Body of pancreas (tissue), 4 donors: ENCODE measurements around the gene STIL. TPM values are rescaled to one million over a fixed set of nuclear protein-coding genes. Genes with fewer than 3 reads are reported as not detected.

Source experiments
- ATAC-seq: fragments of 150-250 bp; one replicate; pipeline ENCODE4 v1.9.1; 2016
- DNase-seq, 4 donors: peaks; one replicate each; pipeline ENCODE4 v3.0.0-alpha.2; 2019
- H3K27ac ChIP-seq, 4 donors: fragments of 200-600 bp; sonication (generic); 1 replicate in 3 of 4; 2 replicates in 1 of 4; pipeline versions ENCODE4 v1.5.1 to v1.6.1; 2016 to 2019; ENCODE audit warnings: mild to moderate bottlenecking in 1 of 4, mixed read lengths in 1 of 4, moderate library complexity in 1 of 4
- H3K27me3 ChIP-seq, 2 donors: fragments of 200-600 bp; sonication (generic); one replicate each; pipeline ENCODE4 v1.6.0; 2016; ENCODE audit warnings: mild to moderate bottlenecking in 1 of 2
- H3K36me3 ChIP-seq, 2 donors: fragments of 200-600 bp; sonication (generic); replicated peaks in 1 of 2; 2 replicates each; pipeline ENCODE4 v1.5.1; 2016; ENCODE audit warnings: low read depth in 2 of 2; ENCODE audit not compliant: insufficient read depth in 1 of 2
- H3K4me1 ChIP-seq: fragments of 200-600 bp; sonication (generic); one replicate; pipeline ENCODE4 v1.6.0; 2016
- H3K4me3 ChIP-seq, 2 donors: fragments of 200-600 bp; sonication (generic); 1 replicate in 1 of 2; 2 replicates in 1 of 2; pipeline ENCODE4 v1.5.1; 2016 to 2019
- H3K9me3 ChIP-seq, 3 donors: fragments of 200-600 bp; sonication (generic); 1 replicate in 2 of 3; 2 replicates in 1 of 3; pipeline ENCODE4 v1.5.1; 2016
- POLR2A ChIP-seq, 3 donors: fragments of 450-650 bp; IDR thresholded peaks; one replicate each; pipeline ENCODE4 v1.6.1; 2016; ENCODE audit warnings: antibody characterized with exemption in 3 of 3, mild to moderate bottlenecking in 2 of 3
- WGBS, 2 donors: methylation state at CpG; one replicate each; pipeline ENCODE4 v1.1.5; 2017; 5-methylcytosine and 5-hydroxymethylcytosine counted together
- intact Hi-C: fragments of 100-400 bp; cut with DNase I; formaldehyde crosslinking; loops from one replicate; pipeline ENCODE4 v1.15.1; 2023
- total RNA-seq, 2 donors: library from RNA; depleted of rRNA; stranded (reverse); fragments of >200 nt; gene quantifications; one replicate each; pipeline ENCODE4 v1.1.0, GENCODE V29; 2016
- TF ChIP-seq, protein P1 (sequence below), 7 experiments: fragments of 450-650 bp in 4 of 7; fragments of 200-600 bp in 3 of 7; sonication (generic) in 3 of 7; IDR thresholded peaks; one replicate each; pipeline ENCODE4 v1.5.1; 2016 to 2019; ENCODE audit warnings: antibody characterized with exemption in 7 of 7

The STIL gene
- total RNA-seq, 2 donors from 2014 or later, result 0.52 TPM; not detected in 1

DNA sequence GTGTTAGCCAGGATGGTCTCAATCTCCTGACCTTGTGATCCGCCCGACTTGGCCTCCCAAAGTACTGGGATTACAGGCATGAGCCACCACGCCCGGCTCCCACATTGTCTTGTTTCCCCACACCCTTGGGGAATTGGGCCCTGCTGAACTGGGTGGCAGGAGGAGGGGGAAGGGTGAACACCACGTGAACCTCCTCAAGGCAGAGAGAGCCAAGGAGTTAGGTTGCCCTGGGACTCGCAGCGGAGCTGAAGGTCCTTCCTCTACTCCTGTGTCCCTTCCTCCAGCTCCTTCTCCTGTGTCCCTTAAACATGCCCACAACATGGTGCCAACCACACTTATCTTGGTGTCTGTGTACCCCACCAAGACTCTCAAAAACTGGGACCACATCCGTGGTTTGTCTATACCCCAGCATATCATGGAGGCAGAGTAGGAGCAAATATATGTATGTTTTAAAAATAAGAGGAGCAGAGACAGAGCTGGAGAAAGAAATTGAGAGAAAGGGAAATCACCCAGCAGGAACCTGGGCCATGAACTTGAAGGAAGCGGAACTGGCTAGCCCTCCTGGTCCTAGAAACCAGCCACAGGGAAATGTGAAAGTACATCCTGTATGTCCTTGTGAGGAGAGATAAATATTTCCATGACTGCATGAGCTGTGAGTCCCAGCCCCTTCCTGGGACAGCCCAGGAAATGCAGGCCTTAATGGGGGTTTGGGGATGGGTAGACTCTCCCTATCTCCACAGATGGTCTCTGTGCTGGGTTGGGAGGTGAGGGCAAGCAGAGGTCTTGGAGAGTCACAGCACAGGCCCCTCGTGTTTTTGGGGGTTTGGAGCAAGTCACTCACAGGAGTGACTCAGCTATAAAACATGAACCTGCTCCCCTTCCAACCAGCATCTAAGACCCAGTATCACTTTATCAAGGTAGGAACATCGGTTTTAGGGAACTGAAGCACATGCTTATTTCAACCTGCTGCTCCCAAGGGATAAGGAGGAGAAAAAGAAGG, 72.5 kb downstream of the STIL start:
- 66 to 69% methylated on average over 11 of the region's 11 CpGs for WGBS, 2 donors
- TF ChIP-seq POLR2A (IDR thresholded peaks at IDR 0.05), result no peak
- TF ChIP-seq, protein P1, sequence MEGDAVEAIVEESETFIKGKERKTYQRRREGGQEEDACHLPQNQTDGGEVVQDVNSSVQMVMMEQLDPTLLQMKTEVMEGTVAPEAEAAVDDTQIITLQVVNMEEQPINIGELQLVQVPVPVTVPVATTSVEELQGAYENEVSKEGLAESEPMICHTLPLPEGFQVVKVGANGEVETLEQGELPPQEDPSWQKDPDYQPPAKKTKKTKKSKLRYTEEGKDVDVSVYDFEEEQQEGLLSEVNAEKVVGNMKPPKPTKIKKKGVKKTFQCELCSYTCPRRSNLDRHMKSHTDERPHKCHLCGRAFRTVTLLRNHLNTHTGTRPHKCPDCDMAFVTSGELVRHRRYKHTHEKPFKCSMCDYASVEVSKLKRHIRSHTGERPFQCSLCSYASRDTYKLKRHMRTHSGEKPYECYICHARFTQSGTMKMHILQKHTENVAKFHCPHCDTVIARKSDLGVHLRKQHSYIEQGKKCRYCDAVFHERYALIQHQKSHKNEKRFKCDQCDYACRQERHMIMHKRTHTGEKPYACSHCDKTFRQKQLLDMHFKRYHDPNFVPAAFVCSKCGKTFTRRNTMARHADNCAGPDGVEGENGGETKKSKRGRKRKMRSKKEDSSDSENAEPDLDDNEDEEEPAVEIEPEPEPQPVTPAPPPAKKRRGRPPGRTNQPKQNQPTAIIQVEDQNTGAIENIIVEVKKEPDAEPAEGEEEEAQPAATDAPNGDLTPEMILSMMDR (IDR thresholded peaks at IDR 0.05), result no peak
- Histone ChIP-seq H3K4me1 (no peaks in the 10 kb centered on the region), H3K36me3 (no peaks in the 10 kb centered on the region), H3K9me3 (no peaks in the 10 kb centered on the region), H3K27me3 (no peaks in the 10 kb centered on the region), H3K4me3 (no peak overlapping the region), H3K27ac (no peak overlapping the region)
- intact Hi-C loops, result no loop called here
- ATAC-seq (no peak), DNase-seq (no peak)

DNA sequence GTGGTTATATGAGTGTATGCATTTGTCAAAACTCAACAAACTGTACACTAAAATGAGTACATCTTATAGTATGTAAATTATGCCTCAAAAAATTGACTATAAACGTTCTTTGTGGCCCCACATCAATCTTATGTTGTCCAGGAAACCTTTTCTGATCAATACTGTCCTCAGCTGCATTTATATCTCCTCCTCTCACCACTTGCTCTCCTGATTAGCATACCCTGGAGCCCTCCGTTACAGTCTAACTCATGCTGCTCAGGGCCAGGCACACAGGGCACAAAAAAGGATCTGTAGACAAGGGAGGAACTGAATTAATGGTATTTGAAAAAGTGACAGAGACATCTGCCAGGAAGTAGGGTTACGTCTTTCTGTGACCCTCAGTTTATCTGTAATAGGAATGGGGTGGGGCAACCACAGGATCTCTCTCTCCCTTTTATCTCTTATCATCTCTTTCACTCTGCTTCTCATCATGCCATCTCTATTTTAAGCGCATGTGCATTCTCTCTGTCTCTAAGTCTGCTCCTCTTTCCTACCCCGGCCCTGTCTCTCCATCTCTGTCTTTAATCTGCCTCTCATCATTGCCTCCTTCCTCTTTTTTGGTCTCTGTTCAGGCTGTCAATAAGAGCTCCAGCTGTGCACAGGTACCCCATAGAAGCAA, 74.9 kb downstream of the STIL start:
- WGBS, 2 donors, result 55 to 67% methylated on average over 5 of the region's 5 CpGs
- no peaks in the 10 kb centered on the region for H3K27me3 ChIP-seq
- H3K4me1 ChIP-seq, result no peaks in the 10 kb centered on the region
- intact Hi-C loops, result no loop called here
- no peak overlapping the region for H3K4me3 ChIP-seq
- DNase-seq (no peak), ATAC-seq (no peak)
- no peak overlapping the region for H3K27ac ChIP-seq
- H3K9me3 ChIP-seq, result no peaks in the 10 kb centered on the region
- TF ChIP-seq, protein P1 (IDR thresholded peaks at IDR 0.05), result no peak
- TF ChIP-seq POLR2A (IDR thresholded peaks at IDR 0.05), result no peak
- no peaks in the 10 kb centered on the region for H3K36me3 ChIP-seq

- H3K4me1 ChIP-seq, result peaks cover 12% of the 10 kb centered on the region
- peaks cover 0 to 25% of the 10 kb centered on the region in 2 donors for H3K27me3 ChIP-seq
- 59 to 94% methylated on average over 4 of the region's 4 CpGs for WGBS, 2 donors
- no peak overlapping the region for H3K27ac ChIP-seq
- intact Hi-C loops, result no loop called here
- H3K9me3 ChIP-seq, result no peaks in the 10 kb centered on the region
- no peak for ATAC-seq
- no peak overlapping the region for H3K4me3 ChIP-seq
- TF ChIP-seq POLR2A (IDR thresholded peaks at IDR 0.05), result no peak
- TF ChIP-seq, protein P1 (IDR thresholded peaks at IDR 0.05), result no peak
- H3K36me3 ChIP-seq, result no peaks in the 10 kb centered on the region
- no peak for DNase-seq
Measured at GRCh38 chr1:47235806-47236205, 78.1 kb downstream of the STIL start.

GRCh38 chr1:47235241-47235681, 78.7 kb downstream of the STIL start:
- intact Hi-C loops, result no loop called here
- DNase-seq (peak in 2 of 4 donors; percentile 15 to 19), ATAC-seq (no peak)
- Histone ChIP-seq H3K36me3 (no peaks in the 10 kb centered on the region), H3K4me3 (no peak overlapping the region), H3K27me3 (peaks cover 0 to 30% of the 10 kb centered on the region in 2 donors), H3K27ac (no peak overlapping the region), H3K4me1 (peaks cover 14% of the 10 kb centered on the region), H3K9me3 (no peaks in the 10 kb centered on the region)
- WGBS, 2 donors, result 24 to 48% methylated on average over 9 to 21 of the region's 21 CpGs
- no peak for TF ChIP-seq POLR2A (IDR thresholded peaks at IDR 0.05)
- TF ChIP-seq, protein P1 (IDR thresholded peaks at IDR 0.05), result no peak
